Measurements from ENCODE around the gene HDGF. TPM values are rescaled to one million over a fixed set of nuclear protein-coding genes. Genes with fewer than 3 reads are reported as not detected.

The HDGF gene
- total and polyA plus RNA-seq, 9 of the 15 experiments (the other 6 are each of a cell fraction or from before 2014, with no cell fraction given), result 38.8 to 601 (median 400) TPM

- TF ChIP-seq ZBTB9 (CRISPR knock-in tag; IDR thresholded peaks at IDR 0.05) (0 out of 2 replicates have a peak, but pooled peaks have one; percentile 67), CEBPZ (IDR thresholded peaks at IDR 0.05; ENCODE audit: borderline replicate concordance, low read depth, low read length) (0 out of 2 replicates have a peak, but pooled peaks have one; percentile 11), ZNF165 (CRISPR knock-in tag; IDR thresholded peaks at IDR 0.05; ENCODE audit: borderline replicate concordance) (no peak), E2F6 (IDR thresholded peaks at IDR 0.05; ENCODE audit: borderline replicate concordance in 1 of 2, extremely low read depth in 1 of 2, insufficient read depth in 1 of 2, insufficient read length in 1 of 2, low read depth in 1 of 2, low read length in 1 of 2, poor library complexity in 1 of 2, severe bottlenecking in 1 of 2) (peak; percentile 79 to 95), NFE2L1 (tag; IDR thresholded peaks at IDR 0.05; ENCODE audit: borderline replicate concordance, low read depth) (no peak), PHF21A (IDR thresholded peaks at IDR 0.05; ENCODE audit: borderline replicate concordance, low read depth) (no peak), TEAD1 (CRISPR knock-in tag; IDR thresholded peaks at IDR 0.05) (0 out of 4 replicates have a peak, but pooled peaks of 1 of the 2 experiments have one; percentile 36), MXD1 (CRISPR knock-in tag; IDR thresholded peaks at IDR 0.05; ENCODE audit: borderline replicate concordance, poor library complexity, severe bottlenecking) (no peak), RREB1 (CRISPR knock-in tag; IDR thresholded peaks at IDR 0.05) (0 out of 2 replicates have a peak, but pooled peaks have one; percentile 52), STAT5B (CRISPR knock-in tag; IDR thresholded peaks at IDR 0.05) (no peak), ZNF76 (CRISPR knock-in tag; IDR thresholded peaks at IDR 0.05; ENCODE audit: borderline replicate concordance) (no peak), ARID1B (IDR thresholded peaks at IDR 0.05) (no peak)
These were observed 444 bp upstream of the HDGF start (continued) for GRCh38 chr1:156751757-156752481.

Measured in K562 (cell line).